ENCODE results near the gene WLS. TPM values are rescaled to one million over a fixed set of nuclear protein-coding genes. Genes with fewer than 3 reads are reported as not detected.
"Not testable (repeated sequence)": the region's sequence is repeated elsewhere in the genome, so short reads cannot be mapped to it uniquely, and the experiment has no call there.

The WLS gene
- total RNA-seq, 1 donor from 2014 or later: not detected

DNA sequence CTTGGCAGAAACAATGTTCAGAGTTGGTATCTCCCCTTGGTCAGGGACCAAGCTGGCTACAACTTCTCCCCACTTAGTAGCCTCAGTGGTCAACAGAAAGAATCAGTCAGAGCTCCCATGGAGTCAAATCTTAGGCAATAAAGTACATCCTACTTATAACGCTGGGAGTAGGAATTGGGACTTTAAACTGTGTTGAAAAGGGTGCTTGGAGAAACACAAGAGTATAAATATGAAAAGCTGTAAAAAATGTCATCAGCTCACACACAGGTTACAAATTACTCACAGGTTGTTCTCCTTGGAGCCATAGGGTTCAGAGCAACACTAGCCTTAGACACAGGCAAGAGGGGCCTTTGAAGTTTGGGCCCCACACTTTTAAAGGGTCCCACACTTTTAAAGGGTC, 67.4 kb downstream of the WLS start:
- no peaks in the 10 kb centered on the region for H3K4me1 Mint-ChIP-seq (ENCODE audit: low read depth)
- intact Hi-C loops (cut with micrococcal nuclease): no loop called here
- H3K9me3 Mint-ChIP-seq: no peaks in the 10 kb centered on the region
- no peak overlapping the region for H3K27ac Mint-ChIP-seq
- no peaks in the 10 kb centered on the region for H3K36me3 Mint-ChIP-seq (ENCODE audit: low read depth)
- no peaks in the 10 kb centered on the region for H3K27me3 Mint-ChIP-seq (ENCODE audit: low read depth)
- DNase-seq (ENCODE audit: low spot score): no peak
- no peak overlapping the region for H3K4me3 Mint-ChIP-seq (ENCODE audit: low read depth)

DNA sequence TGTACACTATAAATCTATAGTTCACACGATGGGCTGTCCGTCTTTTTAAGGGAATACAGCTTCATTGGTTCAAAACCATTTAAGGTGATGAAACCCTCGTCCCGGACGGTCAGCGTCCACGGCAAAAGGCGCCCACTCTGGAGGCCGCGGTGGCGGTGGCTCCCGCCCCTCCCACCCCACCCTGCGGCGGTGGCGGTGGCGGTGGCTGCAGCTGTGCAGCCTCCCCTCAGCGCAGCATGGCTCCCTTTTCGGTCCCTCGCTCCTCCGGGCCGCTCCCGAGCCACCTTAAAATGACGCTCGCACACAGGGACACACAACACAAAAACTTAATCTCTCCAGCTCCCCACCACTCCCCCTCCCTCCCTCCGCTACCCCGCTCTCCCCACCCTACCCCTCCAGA, 69.1 kb downstream of the WLS start:
- Mint-ChIP-seq H3K27me3 (ENCODE audit: low read depth) (no peaks in the 10 kb centered on the region), H3K9me3 (no peaks in the 10 kb centered on the region), H3K4me1 (ENCODE audit: low read depth) (no peaks in the 10 kb centered on the region), H3K27ac (no peak overlapping the region), H3K4me3 (ENCODE audit: low read depth) (no peak overlapping the region), H3K36me3 (ENCODE audit: low read depth) (no peaks in the 10 kb centered on the region)
- intact Hi-C loops (cut with micrococcal nuclease): no loop called here
- no peak for DNase-seq (ENCODE audit: low spot score)

- no peak for DNase-seq (ENCODE audit: low spot score)
- H3K27me3 Mint-ChIP-seq (ENCODE audit: low read depth): no peaks in the 10 kb centered on the region
These were observed 69.6 kb downstream of the WLS start for GRCh38 chr1:68162761-68163160.

GRCh38 chr1:68161672-68162071, 70.7 kb downstream of the WLS start:
- H3K27me3 Mint-ChIP-seq (ENCODE audit: low read depth); DNase-seq (ENCODE audit: low spot score); H3K27ac Mint-ChIP-seq; intact Hi-C loops (cut with micrococcal nuclease); H3K36me3 Mint-ChIP-seq (ENCODE audit: low read depth); H3K9me3 Mint-ChIP-seq; H3K4me3 Mint-ChIP-seq (ENCODE audit: low read depth); H3K4me1 Mint-ChIP-seq (ENCODE audit: low read depth): not testable (repeated sequence)

More at GRCh38 chr1:68162761-68163160, 69.6 kb downstream of the WLS start:
- Mint-ChIP-seq H3K27ac (no peak overlapping the region), H3K36me3 (ENCODE audit: low read depth) (no peaks in the 10 kb centered on the region), H3K9me3 (no peaks in the 10 kb centered on the region), H3K4me1 (ENCODE audit: low read depth) (no peaks in the 10 kb centered on the region), H3K4me3 (ENCODE audit: low read depth) (no peak overlapping the region)
- intact Hi-C loops (cut with micrococcal nuclease): no loop called here

- H3K36me3 Mint-ChIP-seq (ENCODE audit: low read depth); H3K4me3 Mint-ChIP-seq (ENCODE audit: low read depth); DNase-seq (ENCODE audit: low spot score); intact Hi-C loops (cut with micrococcal nuclease); H3K9me3 Mint-ChIP-seq; H3K4me1 Mint-ChIP-seq (ENCODE audit: low read depth); H3K27ac Mint-ChIP-seq; H3K27me3 Mint-ChIP-seq (ENCODE audit: low read depth): not testable (repeated sequence)
These were observed 71.4 kb downstream of the WLS start for GRCh38 chr1:68160935-68161334.

DNA sequence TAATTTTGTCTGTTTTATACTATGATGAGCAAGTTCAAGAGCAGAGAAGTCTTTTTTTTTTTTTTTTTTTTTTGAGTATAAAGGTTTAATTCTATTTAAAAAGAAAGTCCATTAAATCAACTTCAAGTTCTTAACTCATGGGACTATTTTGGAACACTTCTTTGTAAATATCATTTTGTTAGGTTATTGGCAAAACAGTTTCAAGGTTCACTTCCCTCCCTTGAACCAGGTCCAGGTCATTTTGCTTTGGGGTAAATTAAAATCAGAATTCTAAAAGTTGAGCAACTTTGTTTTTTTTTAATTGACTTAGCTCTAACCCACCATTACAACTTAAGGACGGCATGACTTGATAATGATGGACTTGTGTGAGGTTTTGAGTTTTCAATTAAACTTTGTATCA, 72.3 kb downstream of the WLS start:
- Mint-ChIP-seq H3K27me3 (ENCODE audit: low read depth) (peaks cover under 1% of the 10 kb centered on the region), H3K4me3 (ENCODE audit: low read depth) (no peak overlapping the region), H3K9me3 (no peaks in the 10 kb centered on the region), H3K36me3 (ENCODE audit: low read depth) (no peaks in the 10 kb centered on the region), H3K27ac (no peak overlapping the region), H3K4me1 (ENCODE audit: low read depth) (no peaks in the 10 kb centered on the region)
- intact Hi-C loops (cut with micrococcal nuclease): no loop called here
- no peak for DNase-seq (ENCODE audit: low spot score)

DNA sequence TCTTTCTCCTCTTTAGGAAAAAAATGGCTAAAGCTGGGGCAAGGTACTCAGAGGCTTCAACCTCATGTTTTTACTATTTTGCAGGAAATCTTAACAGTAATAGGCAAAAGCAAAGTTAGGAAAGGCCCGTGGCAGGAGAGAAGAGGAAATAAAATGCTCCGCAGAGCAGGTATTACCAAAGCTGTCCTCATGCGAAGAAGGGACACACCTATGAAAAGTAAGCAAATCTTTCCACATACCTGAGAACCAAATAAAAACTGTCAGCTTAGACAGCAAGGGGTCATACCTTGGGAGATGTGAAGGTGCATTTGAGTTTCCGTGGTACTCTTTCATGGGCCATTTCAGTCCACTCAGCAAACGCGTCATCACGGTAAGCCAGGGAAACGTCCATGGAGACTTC, 73.5 kb downstream of the WLS start:
- H3K27ac Mint-ChIP-seq: no peak overlapping the region
- DNase-seq (ENCODE audit: low spot score): no peak
- H3K36me3 Mint-ChIP-seq (ENCODE audit: low read depth): no peaks in the 10 kb centered on the region
- intact Hi-C loops (cut with micrococcal nuclease): no loop called here
- H3K4me1 Mint-ChIP-seq (ENCODE audit: low read depth): no peaks in the 10 kb centered on the region
- peaks cover 4% of the 10 kb centered on the region for H3K27me3 Mint-ChIP-seq (ENCODE audit: low read depth)
- H3K4me3 Mint-ChIP-seq (ENCODE audit: low read depth): no peak overlapping the region
- H3K9me3 Mint-ChIP-seq: no peaks in the 10 kb centered on the region

DNA sequence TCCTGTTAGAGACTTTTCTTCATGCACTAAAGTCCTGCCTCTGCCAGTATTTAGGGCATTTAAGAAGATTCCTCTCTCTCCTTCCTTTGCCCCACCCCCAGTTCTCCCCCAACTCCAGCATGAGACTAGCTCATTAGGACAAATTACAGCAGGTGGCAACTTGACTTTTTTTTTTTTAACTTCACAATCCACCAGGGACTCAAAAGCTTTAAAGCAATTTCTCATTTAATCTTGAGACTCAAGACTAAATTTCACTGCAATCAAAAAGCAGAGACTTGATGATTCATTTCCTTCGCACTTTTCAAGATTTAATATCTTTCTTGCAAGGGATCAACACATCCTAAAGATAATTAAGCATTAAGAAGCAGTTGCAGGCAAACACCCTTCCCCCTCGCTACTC, 74.9 kb downstream of the WLS start:
- Mint-ChIP-seq H3K27ac (no peak overlapping the region), H3K36me3 (ENCODE audit: low read depth) (no peaks in the 10 kb centered on the region), H3K4me3 (ENCODE audit: low read depth) (no peak overlapping the region), H3K9me3 (no peaks in the 10 kb centered on the region), H3K27me3 (ENCODE audit: low read depth) (peaks cover 4% of the 10 kb centered on the region), H3K4me1 (ENCODE audit: low read depth) (no peaks in the 10 kb centered on the region)
- intact Hi-C loops (cut with micrococcal nuclease): no loop called here
- no peak for DNase-seq (ENCODE audit: low spot score)

- DNase-seq (ENCODE audit: low spot score): no peak
- intact Hi-C loops (cut with micrococcal nuclease): no loop called here
- Mint-ChIP-seq H3K9me3 (no peaks in the 10 kb centered on the region), H3K27ac (no peak overlapping the region), H3K36me3 (ENCODE audit: low read depth) (no peaks in the 10 kb centered on the region), H3K27me3 (ENCODE audit: low read depth) (peaks cover 4% of the 10 kb centered on the region), H3K4me1 (ENCODE audit: low read depth) (no peaks in the 10 kb centered on the region), H3K4me3 (ENCODE audit: low read depth) (no peak overlapping the region)
These were observed 80.6 kb downstream of the WLS start for GRCh38 chr1:68151690-68152089.

GRCh38 chr1:68149907-68150306, 82.4 kb downstream of the WLS start:
- no peak overlapping the region for H3K27ac Mint-ChIP-seq

DNA sequence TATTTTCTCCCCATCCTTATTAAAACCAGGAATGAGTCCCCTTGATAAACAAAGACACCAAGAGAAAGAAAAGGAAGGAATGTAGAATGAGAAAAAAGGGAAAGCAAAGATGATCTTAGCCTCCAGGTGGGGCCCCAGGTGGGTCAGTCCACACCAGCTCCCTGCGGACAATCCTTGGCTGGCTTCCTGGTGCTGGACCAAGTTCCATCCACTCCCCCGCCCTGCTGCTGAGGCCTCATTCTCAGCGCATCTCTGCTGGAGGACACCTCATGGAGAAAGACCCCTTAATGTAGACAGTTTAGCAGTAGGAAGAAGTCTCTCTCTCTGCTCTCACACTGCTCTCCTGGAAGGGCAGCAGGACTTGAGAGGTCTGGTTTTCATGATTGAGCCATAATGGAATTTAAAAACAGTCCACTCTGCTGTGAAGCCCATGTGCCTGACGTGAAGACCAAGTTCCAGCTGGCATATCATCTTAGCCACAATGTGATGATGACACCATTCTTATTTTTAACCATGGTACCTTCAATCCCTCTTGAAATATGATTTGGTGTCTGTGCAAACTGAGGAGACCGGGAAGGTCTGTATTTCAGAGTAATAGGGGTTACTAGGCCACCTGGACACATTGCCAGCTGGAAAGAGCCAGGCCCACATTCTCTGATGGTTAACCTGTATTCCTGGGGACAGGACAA, 83.1 kb downstream of the WLS start:
- intact Hi-C loops (cut with micrococcal nuclease): no loop called here
- Mint-ChIP-seq H3K4me3 (ENCODE audit: low read depth) (no peak overlapping the region), H3K4me1 (ENCODE audit: low read depth) (no peaks in the 10 kb centered on the region), H3K9me3 (no peaks in the 10 kb centered on the region), H3K27me3 (ENCODE audit: low read depth) (no peaks in the 10 kb centered on the region), H3K27ac (no peak overlapping the region), H3K36me3 (ENCODE audit: low read depth) (no peaks in the 10 kb centered on the region)
- DNase-seq (ENCODE audit: low spot score): no peak

More at GRCh38 chr1:68149907-68150306, 82.4 kb downstream of the WLS start:
- Mint-ChIP-seq H3K4me3 (ENCODE audit: low read depth) (no peak overlapping the region), H3K4me1 (ENCODE audit: low read depth) (no peaks in the 10 kb centered on the region), H3K27me3 (ENCODE audit: low read depth) (peaks cover 2% of the 10 kb centered on the region), H3K36me3 (ENCODE audit: low read depth) (no peaks in the 10 kb centered on the region), H3K9me3 (no peaks in the 10 kb centered on the region)
- intact Hi-C loops (cut with micrococcal nuclease): no loop called here
- no peak for DNase-seq (ENCODE audit: low spot score)

- no peaks in the 10 kb centered on the region for H3K4me1 Mint-ChIP-seq (ENCODE audit: low read depth)
- intact Hi-C loops (cut with micrococcal nuclease): no loop called here
- no peak overlapping the region for H3K27ac Mint-ChIP-seq
- DNase-seq (ENCODE audit: low spot score): no peak
- no peaks in the 10 kb centered on the region for H3K9me3 Mint-ChIP-seq
- H3K27me3 Mint-ChIP-seq (ENCODE audit: low read depth): no peaks in the 10 kb centered on the region
- no peak overlapping the region for H3K4me3 Mint-ChIP-seq (ENCODE audit: low read depth)
- H3K36me3 Mint-ChIP-seq (ENCODE audit: low read depth): no peaks in the 10 kb centered on the region
These were observed 83.7 kb downstream of the WLS start for GRCh38 chr1:68148631-68149030.

GRCh38 chr1:68147534-68148171, 84.7 kb downstream of the WLS start:
- Mint-ChIP-seq H3K9me3 (no peaks in the 10 kb centered on the region), H3K27ac (no peak overlapping the region)

More at GRCh38 chr1:68147534-68148171, 84.7 kb downstream of the WLS start:
- DNase-seq (ENCODE audit: low spot score): no peak
- no peaks in the 10 kb centered on the region for H3K4me1 Mint-ChIP-seq (ENCODE audit: low read depth)
- intact Hi-C loops (cut with micrococcal nuclease): no loop called here
- H3K27me3 Mint-ChIP-seq (ENCODE audit: low read depth): no peaks in the 10 kb centered on the region
- no peaks in the 10 kb centered on the region for H3K36me3 Mint-ChIP-seq (ENCODE audit: low read depth)
- H3K4me3 Mint-ChIP-seq (ENCODE audit: low read depth): no peak overlapping the region

Data from activated T-helper 2 cell treated with anti-CD3 and anti-CD28 coated beads, Interferon-gamma antibody, Interleukin-2, Interleukin-4, amounts not matched to agents 10 μg/mL and 5 μg/mL and 100 μg/mL, durations not matched to agents 14 hours and 24 hours and 36 hours (primary cell).